HG02973 (cell line): Measurements from ENCODE around the gene PARP11.

Experiments used
- ATAC-seq: cut with Tn5 transposase; IDR thresholded peaks from one replicate; pipeline ENCODE4 v1.9.1; 2021; ENCODE audit warnings: moderate library complexity; ENCODE audit not compliant: unreplicated experiment

The PARP11 gene

GRCh38 chr12:3775385-3776035 is 97.7 kb downstream of the PARP11 start:
- no peak for ATAC-seq

- ATAC-seq, result no peak
Observed at GRCh38 chr12:3772380-3772779, 100.8 kb downstream of the PARP11 start.

- ATAC-seq, result no peak
Observed at GRCh38 chr12:3771853-3772252, 101.3 kb downstream of the PARP11 start.

GRCh38 chr12:3770891-3771290 is 102.3 kb downstream of the PARP11 start:
- no peak for ATAC-seq

GRCh38 chr12:3768911-3769447 is 104.2 kb downstream of the PARP11 start:
- ATAC-seq, result no peak

- ATAC-seq, result no peak
Observed at GRCh38 chr12:3761116-3761735, 112.0 kb downstream of the PARP11 start.

- ATAC-seq, result no peak
Observed at GRCh38 chr12:3759878-3760277, 113.3 kb downstream of the PARP11 start.
